HepG2 (cell line): ENCODE results near the gene TEC. TPM values are rescaled to one million over a fixed set of nuclear protein-coding genes. Genes with fewer than 3 reads are reported as not detected.

Experiments used
- ATAC-seq: fragments of 200-7000 bp; cut with Tn5 transposase; 3 replicates; pipeline ENCODE4 v1.9.1; 2020; ENCODE audit warnings: mild to moderate bottlenecking, moderate library complexity
- BruUV-seq: library from RNA; stranded (reverse); fragments of 400-500 nt; replicated peaks from 2 replicates; lab custom pipeline; 2021; lab: Mats Ljungman, UMichigan
- CTCF ChIA-PET: fragments of 300-600 bp; formaldehyde crosslinking; extraction: SDS; loops from one replicate; lab custom pipeline; 2021; ENCODE audit warnings: low total read pairs, inconsistent platforms, low intra/inter-chr PET ratio; lab: Yijun Ruan, JAX
- POLR2A ChIA-PET: fragments of 350-600 bp; sonication (Branson Sonifier 250); formaldehyde crosslinking; loops from one replicate; lab custom pipeline; 2020; ENCODE audit warnings: antibody characterized with exemption, inconsistent platforms; lab: Yijun Ruan, JAX
- DNase-seq: peaks from one replicate; pipeline ENCODE4 v3.0.0-alpha.2; 2015; ENCODE audit warnings: low spot score
- FAIRE-seq: peaks from 3 replicates; lab custom pipeline; 2011; peaks lifted over from hg19 to GRCh38; lab: Jason Lieb, UNC
- H2AFZ ChIP-seq: one replicate; pipeline ENCODE4 v1.6.1; 2011; ENCODE audit warnings: low read length, inconsistent platforms
- H3K27ac ChIP-seq: fragments of 300-600 bp; 3 replicates; pipeline ENCODE4 v1.8.0; 2011; ENCODE audit warnings: mixed run types, mild to moderate bottlenecking, mixed read lengths, low read length, inconsistent platforms; ENCODE audit not compliant: insufficient read depth; ENCODE audit errors: extremely low read length
- H3K27me3 ChIP-seq, 2 experiments: fragments of 200-600 bp in 1 of 2; 2 replicates in 1 of 2; 3 replicates in 1 of 2; pipeline versions ENCODE4 v1.6.0 to v1.8.0; 2011; ENCODE audit warnings: low read length in 2 of 2, mild to moderate bottlenecking in 2 of 2, moderate library complexity in 2 of 2, inconsistent platforms in 1 of 2; ENCODE audit not compliant: insufficient read depth in 2 of 2, control insufficient read depth in 1 of 2
- H3K36me3 ChIP-seq, 2 experiments: fragments of 200-600 bp in 1 of 2; replicated peaks in 1 of 2; 2 replicates in 1 of 2; 3 replicates in 1 of 2; pipeline versions ENCODE4 v1.5.1 to v1.8.0; 2011; ENCODE audit warnings: low read length in 2 of 2, inconsistent platforms in 1 of 2; ENCODE audit not compliant: insufficient read depth in 2 of 2, control insufficient read depth in 1 of 2
- H3K4me1 ChIP-seq: 2 replicates; pipeline ENCODE4 v1.5.1; 2012; ENCODE audit warnings: low read length, inconsistent platforms; ENCODE audit not compliant: insufficient read depth
- H3K4me2 ChIP-seq: 2 replicates; pipeline ENCODE4 v1.6.0; 2011; ENCODE audit warnings: low read depth, low read length, inconsistent platforms
- H3K4me3 ChIP-seq, 3 experiments: fragments of 200-600 bp in 1 of 3; sonication (generic), shearing (Covaris generic) in 1 of 3; replicated peaks in 1 of 3; 2 replicates each; pipeline ENCODE4 v1.5.1; 2011 to 2016; ENCODE audit warnings: low read length in 3 of 3, inconsistent platforms in 2 of 3, low read depth in 2 of 3, mild to moderate bottlenecking in 2 of 3, control low read depth in 1 of 3, mixed read lengths in 1 of 3; ENCODE audit not compliant: insufficient read depth in 1 of 3
- H3K79me2 ChIP-seq: one replicate; pipeline ENCODE4 v1.6.1; 2011; ENCODE audit warnings: low read length, inconsistent platforms; ENCODE audit not compliant: insufficient read depth
- H3K9ac ChIP-seq: 2 replicates; pipeline ENCODE4 v1.6.0; 2011; ENCODE audit warnings: mild to moderate bottlenecking, low read depth, low read length, inconsistent platforms; ENCODE audit not compliant: insufficient read depth
- H3K9me3 ChIP-seq: 2 replicates; pipeline ENCODE4 v1.5.1; 2012; ENCODE audit warnings: mild to moderate bottlenecking, low read length
- H4K20me1 ChIP-seq: 2 replicates; pipeline ENCODE4 v1.6.0; 2011; ENCODE audit warnings: inconsistent platforms, mild to moderate bottlenecking, low read length, moderate library complexity; ENCODE audit not compliant: insufficient read depth
- EEA1 ChIP-seq: sonication (generic); formaldehyde crosslinking; IDR thresholded peaks from 2 replicates; pipeline ENCODE4 v1.5.1; 2020; ENCODE audit warnings: mild to moderate bottlenecking, missing genetic modification reagents, borderline replicate concordance
- ELF3 ChIP-seq: IDR thresholded peaks from 2 replicates; pipeline ENCODE4 v1.6.1; 2016; ENCODE audit warnings: missing genetic modification reagents, missing compliant biosample characterization
- IRF9 ChIP-seq: sonication (generic); formaldehyde crosslinking; IDR thresholded peaks from 2 replicates; pipeline ENCODE4 v1.8.0; 2022; ENCODE audit warnings: missing genetic modification reagents, mild to moderate bottlenecking, borderline replicate concordance
- POLR2G ChIP-seq: fragments of 200-400 bp; formaldehyde crosslinking; IDR thresholded peaks from 2 replicates; pipeline ENCODE4 v1.6.1; 2018; ENCODE audit warnings: mild to moderate bottlenecking, low read depth, low read length, moderate library complexity
- RARG ChIP-seq: sonication (generic); formaldehyde crosslinking; IDR thresholded peaks from 2 replicates; pipeline ENCODE4 v1.4.0; 2020; ENCODE audit warnings: low read depth, mild to moderate bottlenecking, missing genetic modification reagents
- RELA ChIP-seq: sonication (generic); formaldehyde crosslinking; IDR thresholded peaks from 2 replicates; pipeline ENCODE4 v1.4.0; 2020; ENCODE audit warnings: missing genetic modification reagents
- REST ChIP-seq, 2 experiments: IDR thresholded peaks; 2 replicates each; pipeline ENCODE4 v1.6.1; 2011 to 2012; ENCODE audit warnings: low read length in 2 of 2, borderline replicate concordance in 1 of 2, low read depth in 1 of 2, mild to moderate bottlenecking in 1 of 2, moderate library complexity in 1 of 2
- TFE3 ChIP-seq: IDR thresholded peaks from 2 replicates; pipeline ENCODE4 v1.6.1; 2016
- ZNF552 ChIP-seq: sonication (generic); formaldehyde crosslinking; IDR thresholded peaks from 2 replicates; pipeline ENCODE4 v1.9.0; 2022; ENCODE audit warnings: missing genetic modification reagents, mild to moderate bottlenecking, borderline replicate concordance
- ZNF567 ChIP-seq: sonication (generic); formaldehyde crosslinking; IDR thresholded peaks from 2 replicates; pipeline ENCODE4 v1.8.1; 2023; ENCODE audit warnings: mild to moderate bottlenecking, missing genetic modification reagents, borderline replicate concordance
- ZNF644 ChIP-seq: IDR thresholded peaks from 2 replicates; pipeline ENCODE4 v1.6.1; 2016; ENCODE audit warnings: low read depth
- WGBS: methylation state at CpG from one replicate; pipeline ENCODE4 v1.1.6; 2017; ENCODE audit warnings: low lambda C conversion rate; 5-methylcytosine and 5-hydroxymethylcytosine counted together
- in situ Hi-C: cut with HindIII; loops from 2 replicates; pipeline ENCODE4 v1.10.0; 2017; ENCODE audit warnings: low pct_unique_long_range_greater_than_20kb; ENCODE audit not compliant: extremely low pct_ligation_motif_present
- intact Hi-C: fragments of 100-400 bp; cut with micrococcal nuclease; formaldehyde crosslinking; loops from one replicate; pipeline ENCODE4 v1.10.0; 2022; ENCODE audit not compliant: unreplicated experiment
- polyA plus RNA-seq, 8 experiments: library from polyadenylated mRNA; depleted of rRNA in 3 of 8; stranded (reverse) in 7 of 8; unstranded in 1 of 8; fragments of >200 nt; fragmentation: Illumina TruSeq in 4 of 8; extraction: Trizol in 4 of 8; gene quantifications; 2 replicates each; pipeline versions ENCODE4 v1.2.1 to v1.2.3, GENCODE V29; 2011 to 2016; ENCODE audit warnings: low read depth in 4 of 8, missing spikeins in 1 of 8, mixed read lengths in 1 of 8; ENCODE audit not compliant: insufficient read depth in 1 of 8
- total RNA-seq, 5 experiments: library from RNA; depleted of rRNA; stranded (reverse); fragments of >200 nt; fragmentation: Illumina TruSeq; extraction: Trizol; gene quantifications; 2 replicates each; pipeline ENCODE4 v1.2.3, GENCODE V29; 2016; ENCODE audit warnings: low read depth in 1 of 5
- TF ChIP-seq, protein P1 (sequence below): sonication (generic); formaldehyde crosslinking; conservative IDR thresholded peaks from 2 replicates; pipeline ENCODE4 v1.4.0; 2020; ENCODE audit warnings: mild to moderate bottlenecking, missing genetic modification reagents, moderate library complexity

Gene TEC
- total and polyA plus RNA-seq, 2 of the 13 experiments (the other 11 are each of a cell fraction or from before 2014, with no cell fraction given): 0.05 to 0.20 TPM

- FAIRE-seq: no peak
- TF ChIP-seq RELA (CRISPR knock-in tag) (no peak), ZNF644 (CRISPR knock-in tag) (no peak), RARG (CRISPR knock-in tag) (no peak), POLR2G (no peak), TFE3 (CRISPR knock-in tag) (no peak), ZNF552 (CRISPR knock-in tag) (no peak), EEA1 (CRISPR knock-in tag) (no peak), IRF9 (CRISPR knock-in tag) (no peak), ZNF567 (no peak), REST (IDR thresholded peaks at IDR 0.05; ENCODE audit: borderline replicate concordance in 1 of 2, low read depth in 1 of 2, low read length in 2 of 2) (no peak), ELF3 (CRISPR knock-in tag) (no peak)
- TF ChIP-seq, protein P1, sequence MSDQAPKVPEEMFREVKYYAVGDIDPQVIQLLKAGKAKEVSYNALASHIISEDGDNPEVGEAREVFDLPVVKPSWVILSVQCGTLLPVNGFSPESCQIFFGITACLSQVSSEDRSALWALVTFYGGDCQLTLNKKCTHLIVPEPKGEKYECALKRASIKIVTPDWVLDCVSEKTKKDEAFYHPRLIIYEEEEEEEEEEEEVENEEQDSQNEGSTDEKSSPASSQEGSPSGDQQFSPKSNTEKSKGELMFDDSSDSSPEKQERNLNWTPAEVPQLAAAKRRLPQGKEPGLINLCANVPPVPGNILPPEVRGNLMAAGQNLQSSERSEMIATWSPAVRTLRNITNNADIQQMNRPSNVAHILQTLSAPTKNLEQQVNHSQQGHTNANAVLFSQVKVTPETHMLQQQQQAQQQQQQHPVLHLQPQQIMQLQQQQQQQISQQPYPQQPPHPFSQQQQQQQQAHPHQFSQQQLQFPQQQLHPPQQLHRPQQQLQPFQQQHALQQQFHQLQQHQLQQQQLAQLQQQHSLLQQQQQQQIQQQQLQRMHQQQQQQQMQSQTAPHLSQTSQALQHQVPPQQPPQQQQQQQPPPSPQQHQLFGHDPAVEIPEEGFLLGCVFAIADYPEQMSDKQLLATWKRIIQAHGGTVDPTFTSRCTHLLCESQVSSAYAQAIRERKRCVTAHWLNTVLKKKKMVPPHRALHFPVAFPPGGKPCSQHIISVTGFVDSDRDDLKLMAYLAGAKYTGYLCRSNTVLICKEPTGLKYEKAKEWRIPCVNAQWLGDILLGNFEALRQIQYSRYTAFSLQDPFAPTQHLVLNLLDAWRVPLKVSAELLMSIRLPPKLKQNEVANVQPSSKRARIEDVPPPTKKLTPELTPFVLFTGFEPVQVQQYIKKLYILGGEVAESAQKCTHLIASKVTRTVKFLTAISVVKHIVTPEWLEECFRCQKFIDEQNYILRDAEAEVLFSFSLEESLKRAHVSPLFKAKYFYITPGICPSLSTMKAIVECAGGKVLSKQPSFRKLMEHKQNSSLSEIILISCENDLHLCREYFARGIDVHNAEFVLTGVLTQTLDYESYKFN (CRISPR knock-in tag): no peak
These were observed 149.5 kb downstream of the TEC start for GRCh38 chr4:48120132-48120531.

More at GRCh38 chr4:48120132-48120531, 149.5 kb downstream of the TEC start:
- Histone ChIP-seq H3K36me3 (no peaks in the 10 kb centered on the region), H3K9ac (no peak overlapping the region), H3K27me3 (no peaks in the 10 kb centered on the region), H2AFZ (no peak overlapping the region), H3K4me2 (no peak overlapping the region), H3K4me1 (no peaks in the 10 kb centered on the region), H3K4me3 (no peak overlapping the region), H3K9me3 (no peaks in the 10 kb centered on the region), H4K20me1 (no peaks in the 10 kb centered on the region), H3K27ac (no peak overlapping the region), H3K79me2 (no peaks in the 10 kb centered on the region)
- ChIA-PET POLR2A (no interaction called here), CTCF (no interaction called here)
- intact Hi-C loops: no loop called here
- in situ Hi-C loops: no loop called here
- no peak for ATAC-seq
- no TSS peak for BruUV-seq
- no peak for DNase-seq
- WGBS: 67% methylated on average over 13 of the region's 13 CpGs
